HCT116 (cell line): ENCODE measurements around the gene CFAP61. TPM values are rescaled to one million over a fixed set of nuclear protein-coding genes. Genes with fewer than 3 reads are reported as not detected.

Experiments used
- ATAC-seq: fragments of 200-7000 bp; cut with Tn5 transposase; 2 replicates; pipeline ENCODE4 v1.9.1; 2020; ENCODE audit warnings: mild to moderate bottlenecking, moderate library complexity
- BruUV-seq: library from RNA; stranded (reverse); fragments of 400-500 nt; replicated peaks from 2 replicates; lab custom pipeline; 2021; lab: Mats Ljungman, UMichigan
- CTCF ChIA-PET: fragments of 300-600 bp; sonication (Branson Sonifier 250); formaldehyde crosslinking; loops from one replicate; lab custom pipeline; 2021; ENCODE audit warnings: antibody characterized with exemption; lab: Charles Lee
- POLR2A ChIA-PET: fragments of 300-600, 350-600 bp; sonication (Branson Sonifier 250); formaldehyde crosslinking; loops from one replicate; lab custom pipeline; 2021; ENCODE audit warnings: antibody characterized with exemption; lab: Charles Lee
- RAD21 ChIA-PET, 2 experiments: fragments of 300-600 bp; sonication (Branson Sonifier 250); formaldehyde crosslinking; loops; one replicate each; lab custom pipeline; 2023; ENCODE audit warnings: low total read pairs in 2 of 2; ENCODE audit not compliant: uncharacterized antibody in 2 of 2, unreplicated experiment in 2 of 2, low non-redundant PET in 1 of 2; lab: Charles Lee
- DNase-seq: peaks from one replicate; pipeline ENCODE4 v3.0.0-alpha.2; 2010; ENCODE audit warnings: low read depth, low spot score
- H2AFZ ChIP-seq: fragments of 200-600 bp; shearing (Covaris generic), sonication (generic); 2 replicates; pipeline ENCODE4 v1.6.1; 2017; ENCODE audit warnings: low read depth, mixed run types, mixed read lengths, antibody characterized with exemption, low read length; ENCODE audit not compliant: poor library complexity, severe bottlenecking
- H3K27ac ChIP-seq: 2 replicates; pipeline ENCODE4 v1.5.1; 2012; ENCODE audit warnings: low read depth, low read length
- H3K27me3 ChIP-seq: fragments of 200-600 bp; sonication (generic); 2 replicates; pipeline ENCODE4 v1.6.1; 2016; ENCODE audit warnings: mixed run types, low read length, mixed read lengths; ENCODE audit not compliant: insufficient read depth
- H3K36me3 ChIP-seq, 2 experiments: fragments of 200-500 bp in 1 of 2; fragments of 200-600 bp in 1 of 2; sonication (Bioruptor generic) in 1 of 2; sonication (generic) in 1 of 2; 2 replicates each; pipeline versions ENCODE4 v1.5.1 to v1.6.1; 2014 to 2016; ENCODE audit warnings: low read length in 2 of 2, inconsistent platforms in 1 of 2, mixed read lengths in 1 of 2, mixed run types in 1 of 2; ENCODE audit not compliant: insufficient read depth in 2 of 2, control insufficient read depth in 1 of 2
- H3K4me1 ChIP-seq, 2 experiments: fragments of 200-600 bp in 1 of 2; sonication (generic) in 1 of 2; 2 replicates each; pipeline versions ENCODE4 v1.5.1 to v1.6.1; 2012 to 2017; ENCODE audit warnings: low read length in 2 of 2, inconsistent platforms in 1 of 2, mild to moderate bottlenecking in 1 of 2, mixed read lengths in 1 of 2, mixed run types in 1 of 2, moderate library complexity in 1 of 2; ENCODE audit not compliant: insufficient read depth in 2 of 2, control insufficient read depth in 1 of 2
- H3K4me2 ChIP-seq: fragments of 200-600 bp; sonication (generic); 2 replicates; pipeline ENCODE4 v1.6.1; 2017; ENCODE audit warnings: mixed run types, low read length, mixed read lengths
- H3K4me3 ChIP-seq, 2 experiments: fragments of 200-600 bp in 1 of 2; sonication (generic) in 1 of 2; replicated peaks in 1 of 2; 2 replicates each; pipeline ENCODE4 v1.5.1; 2011 to 2016; ENCODE audit warnings: low read length in 2 of 2, control low read depth in 1 of 2, low read depth in 1 of 2, mild to moderate bottlenecking in 1 of 2, mixed read lengths in 1 of 2, mixed run types in 1 of 2
- H3K79me2 ChIP-seq: fragments of 200-600 bp; sonication (generic); 2 replicates; pipeline ENCODE4 v1.6.1; 2017; ENCODE audit warnings: mild to moderate bottlenecking, mixed run types, low read length, moderate library complexity, mixed read lengths; ENCODE audit not compliant: insufficient read depth
- H3K9ac ChIP-seq: fragments of 200-600 bp; sonication (generic); 2 replicates; pipeline ENCODE4 v1.6.1; 2016; ENCODE audit warnings: low read length, mixed read lengths
- H3K9me2 ChIP-seq: fragments of 200-600 bp; sonication (generic), shearing (Covaris generic); 2 replicates; pipeline ENCODE4 v1.6.1; 2017; ENCODE audit warnings: mixed run types, mild to moderate bottlenecking, moderate library complexity; ENCODE audit not compliant: insufficient read depth
- H3K9me3 ChIP-seq, 2 experiments: fragments of 200-500 bp in 1 of 2; fragments of 200-600 bp in 1 of 2; sonication (Bioruptor generic) in 1 of 2; sonication (generic) in 1 of 2; 2 replicates each; pipeline ENCODE4 v1.6.1; 2014 to 2017; ENCODE audit warnings: low read length in 2 of 2, mixed read lengths in 2 of 2, inconsistent platforms in 1 of 2, low read depth in 1 of 2, mild to moderate bottlenecking in 1 of 2, mixed run types in 1 of 2, moderate library complexity in 1 of 2; ENCODE audit not compliant: control insufficient read depth in 1 of 2, insufficient read depth in 1 of 2
- H4K20me1 ChIP-seq: fragments of 200-600 bp; sonication (generic), shearing (Covaris generic); 2 replicates; pipeline ENCODE4 v1.6.1; 2017; ENCODE audit warnings: mixed run types, mild to moderate bottlenecking, moderate library complexity; ENCODE audit not compliant: insufficient read depth
- CBX3 ChIP-seq: IDR thresholded peaks from 2 replicates; pipeline ENCODE4 v1.6.1; 2012; ENCODE audit warnings: low read depth
- EGR1 ChIP-seq: IDR thresholded peaks from 2 replicates; pipeline ENCODE4 v1.6.1; 2012; ENCODE audit warnings: low read depth
- EZH2 ChIP-seq: fragments of 200-600 bp; sonication (generic); IDR thresholded peaks from 2 replicates; pipeline ENCODE4 v1.6.1; 2017; ENCODE audit warnings: antibody characterized with exemption, mixed run types
- EZH2phosphoT487 ChIP-seq: fragments of 200-600 bp; IDR thresholded peaks from 2 replicates; pipeline ENCODE4 v1.6.1; 2018; ENCODE audit warnings: antibody characterized with exemption, borderline replicate concordance
- POLR2A ChIP-seq: IDR thresholded peaks from 2 replicates; pipeline ENCODE4 v1.7.0; 2011; ENCODE audit warnings: borderline replicate concordance; ENCODE audit not compliant: insufficient read depth, insufficient read length; ENCODE audit errors: extremely low read depth
- SIN3A ChIP-seq: IDR thresholded peaks from 2 replicates; pipeline ENCODE4 v1.6.1; 2012; ENCODE audit warnings: low read depth
- SRF ChIP-seq: IDR thresholded peaks from 2 replicates; pipeline ENCODE4 v1.6.1; 2012; ENCODE audit warnings: low read depth
- TCF7L2 ChIP-seq: IDR thresholded peaks from 2 replicates; pipeline ENCODE4 v1.7.0; 2011; ENCODE audit warnings: borderline replicate concordance, inconsistent platforms; ENCODE audit not compliant: insufficient read depth, insufficient read length; ENCODE audit errors: extremely low read depth
- YY1 ChIP-seq: IDR thresholded peaks from 2 replicates; pipeline ENCODE4 v1.6.1; 2011; ENCODE audit warnings: low read length, low read depth, moderate library complexity, mild to moderate bottlenecking; ENCODE audit not compliant: insufficient replicate concordance; ENCODE audit errors: extremely low read depth
- ZNF274 ChIP-seq: fragments of 200-500 bp; sonication (Bioruptor generic); IDR thresholded peaks from 2 replicates; pipeline ENCODE4 v1.6.1; 2014; ENCODE audit warnings: mild to moderate bottlenecking, low read depth, low read length, inconsistent platforms
- intact Hi-C: fragments of 100-400 bp; cut with micrococcal nuclease; formaldehyde crosslinking; loops from 2 replicates; pipeline ENCODE4 v1.10.0; 2022
- total RNA-seq: library from RNA; stranded (reverse); gene quantifications from one replicate; pipeline ENCODE4 v1.2.1, GENCODE V29; 2021; ENCODE audit not compliant: unreplicated experiment
- TF ChIP-seq, protein P1 (sequence below), 3 experiments: fragments of 200-600 bp in 1 of 3; sonication (generic) in 1 of 3; IDR thresholded peaks in 2 of 3; conservative IDR thresholded peaks in 1 of 3; 2 replicates each; pipeline ENCODE4 v1.5.1; 2012 to 2017; ENCODE audit warnings: low read depth in 2 of 3, low read length in 2 of 3, antibody characterized with exemption in 1 of 3, borderline replicate concordance in 1 of 3, control low read depth in 1 of 3, mild to moderate bottlenecking in 1 of 3, mixed read lengths in 1 of 3, mixed run types in 1 of 3, moderate library complexity in 1 of 3; ENCODE audit not compliant: insufficient read depth in 1 of 3
- TF ChIP-seq, protein P2 (sequence below): IDR thresholded peaks from 2 replicates; pipeline ENCODE4 v1.6.1; 2011; ENCODE audit warnings: mild to moderate bottlenecking, low read length, moderate library complexity; ENCODE audit not compliant: insufficient replicate concordance; ENCODE audit errors: extremely low read depth

The CFAP61 gene
- total RNA-seq, 1 experiment from 2014 or later = 1.7 TPM

DNA sequence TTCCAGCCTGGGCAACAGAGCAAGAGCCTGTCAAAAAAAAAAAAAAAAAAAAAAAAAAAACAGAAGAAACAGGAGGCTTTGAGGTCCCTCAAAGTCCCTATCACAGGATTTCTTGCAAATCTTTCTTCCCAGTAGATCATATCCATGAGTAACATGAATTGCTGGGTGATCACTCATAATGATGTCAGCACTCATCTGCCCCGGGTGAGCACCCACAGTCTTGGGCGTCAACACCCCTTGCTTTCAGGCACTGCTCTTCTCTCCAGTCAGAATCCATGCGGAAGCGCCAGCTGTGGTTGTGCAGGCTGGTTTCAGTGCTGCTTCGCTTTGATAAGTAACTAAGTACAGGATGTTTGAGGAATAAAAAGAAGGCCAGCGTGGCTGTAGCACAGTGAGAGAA lies 275.4 kb downstream of the CFAP61 start:
- ATAC-seq = no peak

More for the DNA sequence above, 275.4 kb downstream of the CFAP61 start:
- no peaks in the 10 kb centered on the region for H3K9me2 ChIP-seq
- CTCF ChIA-PET = no interaction called here
- no peaks in the 10 kb centered on the region for H3K79me2 ChIP-seq
- intact Hi-C loops = no loop called here
- no peak overlapping the region for H3K4me3 ChIP-seq
- RAD21 ChIA-PET = no interaction called here
- no peak for TF ChIP-seq POLR2A
- TF ChIP-seq EGR1 = no peak
- no peak for TF ChIP-seq SRF
- no peak for TF ChIP-seq EZH2
- TF ChIP-seq, protein P1, sequence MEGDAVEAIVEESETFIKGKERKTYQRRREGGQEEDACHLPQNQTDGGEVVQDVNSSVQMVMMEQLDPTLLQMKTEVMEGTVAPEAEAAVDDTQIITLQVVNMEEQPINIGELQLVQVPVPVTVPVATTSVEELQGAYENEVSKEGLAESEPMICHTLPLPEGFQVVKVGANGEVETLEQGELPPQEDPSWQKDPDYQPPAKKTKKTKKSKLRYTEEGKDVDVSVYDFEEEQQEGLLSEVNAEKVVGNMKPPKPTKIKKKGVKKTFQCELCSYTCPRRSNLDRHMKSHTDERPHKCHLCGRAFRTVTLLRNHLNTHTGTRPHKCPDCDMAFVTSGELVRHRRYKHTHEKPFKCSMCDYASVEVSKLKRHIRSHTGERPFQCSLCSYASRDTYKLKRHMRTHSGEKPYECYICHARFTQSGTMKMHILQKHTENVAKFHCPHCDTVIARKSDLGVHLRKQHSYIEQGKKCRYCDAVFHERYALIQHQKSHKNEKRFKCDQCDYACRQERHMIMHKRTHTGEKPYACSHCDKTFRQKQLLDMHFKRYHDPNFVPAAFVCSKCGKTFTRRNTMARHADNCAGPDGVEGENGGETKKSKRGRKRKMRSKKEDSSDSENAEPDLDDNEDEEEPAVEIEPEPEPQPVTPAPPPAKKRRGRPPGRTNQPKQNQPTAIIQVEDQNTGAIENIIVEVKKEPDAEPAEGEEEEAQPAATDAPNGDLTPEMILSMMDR (IDR thresholded peaks at IDR 0.05 in 2 of 3, conservative IDR thresholded peaks at IDR 0.05 in 1 of 3; ENCODE audit: borderline replicate concordance in 1 of 3, insufficient read depth in 1 of 3, low read depth in 2 of 3, low read length in 2 of 3) = no peak
- TF ChIP-seq ZNF274 = no peak
- no peak for TF ChIP-seq CBX3
- TF ChIP-seq EZH2phosphoT487 = no peak
- TF ChIP-seq TCF7L2 = no peak
- no peak for TF ChIP-seq SIN3A
- TF ChIP-seq, protein P2, sequence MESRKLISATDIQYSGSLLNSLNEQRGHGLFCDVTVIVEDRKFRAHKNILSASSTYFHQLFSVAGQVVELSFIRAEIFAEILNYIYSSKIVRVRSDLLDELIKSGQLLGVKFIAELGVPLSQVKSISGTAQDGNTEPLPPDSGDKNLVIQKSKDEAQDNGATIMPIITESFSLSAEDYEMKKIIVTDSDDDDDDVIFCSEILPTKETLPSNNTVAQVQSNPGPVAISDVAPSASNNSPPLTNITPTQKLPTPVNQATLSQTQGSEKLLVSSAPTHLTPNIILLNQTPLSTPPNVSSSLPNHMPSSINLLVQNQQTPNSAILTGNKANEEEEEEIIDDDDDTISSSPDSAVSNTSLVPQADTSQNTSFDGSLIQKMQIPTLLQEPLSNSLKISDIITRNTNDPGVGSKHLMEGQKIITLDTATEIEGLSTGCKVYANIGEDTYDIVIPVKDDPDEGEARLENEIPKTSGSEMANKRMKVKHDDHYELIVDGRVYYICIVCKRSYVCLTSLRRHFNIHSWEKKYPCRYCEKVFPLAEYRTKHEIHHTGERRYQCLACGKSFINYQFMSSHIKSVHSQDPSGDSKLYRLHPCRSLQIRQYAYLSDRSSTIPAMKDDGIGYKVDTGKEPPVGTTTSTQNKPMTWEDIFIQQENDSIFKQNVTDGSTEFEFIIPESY = no peak
- no peak for TF ChIP-seq YY1
- TF ChIP-seq, all 23 proteins: peak for 0
- Histone ChIP-seq H4K20me1 (no peaks in the 10 kb centered on the region), H3K27me3 (no peaks in the 10 kb centered on the region; the same call in 1 of the 2 replicates), H3K36me3 (no peaks in the 10 kb centered on the region), H2AFZ (no peak overlapping the region), H3K9ac (no peak overlapping the region), H3K4me2 (no peak overlapping the region), H3K9me3 (no peaks in the 10 kb centered on the region), H3K27ac (no peak overlapping the region), H3K4me1 (no peaks in the 10 kb centered on the region)
- no peak for DNase-seq
- POLR2A ChIA-PET = no interaction called here
- BruUV-seq = no TSS peak
